ENCODE data around the gene PDP2. TPM values are rescaled to one million over a fixed set of nuclear protein-coding genes. Genes with fewer than 3 reads are reported as not detected.
"Not testable (repeated sequence)": the region's sequence is repeated elsewhere in the genome, so short reads cannot be mapped to it uniquely, and the experiment has no call there.

PDP2 gene
- polyA plus RNA-seq, 3 donors: 3.6 to 10.2 (median 4.1) TPM

DNA sequence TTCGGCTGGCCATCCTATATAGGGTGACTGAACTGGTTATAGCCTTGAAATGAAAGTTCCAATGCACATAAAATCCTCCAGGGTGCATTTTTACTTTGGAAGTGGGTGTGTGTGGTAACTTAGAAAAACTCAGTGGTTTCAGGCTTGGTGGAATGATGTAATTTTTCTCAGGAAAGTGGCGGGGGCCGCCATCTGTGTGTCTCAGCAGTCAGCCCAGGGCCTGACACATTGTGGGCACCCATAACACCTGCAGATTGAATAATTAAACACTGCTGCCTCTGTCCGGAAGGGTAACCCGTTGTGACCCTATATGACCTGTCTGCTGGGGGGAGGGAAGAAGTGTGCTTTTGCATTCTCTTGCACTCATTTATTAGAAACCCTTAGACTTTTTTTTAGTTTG is 2.2 kb upstream of the PDP2 start:
- no peak overlapping the region for H3K27ac ChIP-seq (ENCODE audit: low read depth, low read length)
- WGBS, 3 donors: 21 to 37% (median 36%) methylated on average over 5 of the region's 5 CpGs

DNA sequence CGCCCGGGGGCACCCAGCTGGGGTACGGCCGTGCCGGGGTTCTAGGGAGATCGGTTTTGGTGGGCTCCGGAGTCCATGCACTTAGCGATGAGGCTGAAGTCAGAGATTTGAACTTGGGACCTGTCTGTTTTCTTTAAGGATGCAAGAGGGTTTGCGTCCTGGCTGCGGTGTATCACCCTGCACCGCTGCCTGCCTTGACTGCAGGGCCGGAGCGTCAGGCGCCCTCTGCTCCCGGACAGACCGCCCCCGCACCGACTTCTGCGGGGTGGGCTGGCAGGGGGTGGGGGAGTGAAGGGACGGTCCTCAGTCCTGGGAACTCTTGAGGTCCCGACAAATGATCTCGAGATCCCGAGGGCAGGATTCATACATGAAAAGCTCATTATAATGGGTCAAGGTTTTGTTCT is 701 bp downstream of the PDP2 start:
- H3K27ac ChIP-seq (ENCODE audit: low read depth, low read length): no peak overlapping the region
- 0 to 4% (median 3%) methylated on average over 23 of the region's 23 CpGs for WGBS, 3 donors

DNA sequence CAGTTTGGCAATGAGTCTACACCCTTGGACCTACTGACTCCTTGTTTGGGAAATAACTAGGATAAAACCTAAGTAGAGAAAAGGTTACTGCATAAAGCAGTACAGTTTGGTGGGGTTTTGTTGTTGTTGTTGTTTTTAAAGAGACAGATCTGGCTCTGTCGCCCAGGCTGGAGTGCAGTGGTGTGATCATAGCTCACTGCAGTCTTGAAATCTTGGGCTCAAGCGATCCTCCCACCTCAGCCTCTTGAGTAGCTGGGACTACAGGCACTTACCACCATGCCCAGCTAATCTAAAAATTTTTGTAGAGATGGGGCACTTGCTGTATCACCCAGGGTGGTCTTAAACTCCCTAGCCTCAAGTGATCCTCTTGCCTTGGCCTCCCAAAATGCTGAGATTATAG is 1.2 kb downstream of the PDP2 start:
- no peak overlapping the region for H3K27ac ChIP-seq (ENCODE audit: low read depth, low read length)
- 53 to 79% (median 58%) methylated on average over 2 of the region's 2 CpGs for WGBS, 3 donors

DNA sequence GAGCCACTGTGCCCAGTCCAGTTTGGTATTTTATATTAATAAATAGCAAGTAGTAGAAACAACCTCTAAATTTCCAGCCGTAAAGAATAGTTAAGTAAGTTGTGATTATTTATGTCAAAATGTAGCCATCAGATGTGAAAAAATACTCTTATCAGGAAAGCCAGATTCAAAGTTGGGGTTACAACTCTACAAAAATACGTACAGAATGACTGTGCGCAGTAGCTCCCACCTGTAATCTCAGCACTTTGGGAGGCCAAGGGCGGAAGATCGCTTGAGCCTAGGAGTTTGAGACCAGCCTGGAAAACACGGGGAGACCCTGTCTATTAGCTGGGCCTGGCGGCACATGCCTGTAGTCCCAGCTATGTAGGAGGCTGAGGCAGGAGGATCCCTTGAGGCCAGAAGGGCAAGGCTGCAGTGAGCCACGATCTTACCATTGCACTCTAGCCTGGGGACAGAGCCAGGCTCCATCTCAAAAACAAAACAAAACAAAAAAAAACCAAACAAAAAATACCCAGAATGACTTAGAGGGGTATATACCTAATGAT is 1.7 kb downstream of the PDP2 start:
- 88 to 90% (median 90%) methylated on average over 8 of the region's 8 CpGs for WGBS, 3 donors

DNA sequence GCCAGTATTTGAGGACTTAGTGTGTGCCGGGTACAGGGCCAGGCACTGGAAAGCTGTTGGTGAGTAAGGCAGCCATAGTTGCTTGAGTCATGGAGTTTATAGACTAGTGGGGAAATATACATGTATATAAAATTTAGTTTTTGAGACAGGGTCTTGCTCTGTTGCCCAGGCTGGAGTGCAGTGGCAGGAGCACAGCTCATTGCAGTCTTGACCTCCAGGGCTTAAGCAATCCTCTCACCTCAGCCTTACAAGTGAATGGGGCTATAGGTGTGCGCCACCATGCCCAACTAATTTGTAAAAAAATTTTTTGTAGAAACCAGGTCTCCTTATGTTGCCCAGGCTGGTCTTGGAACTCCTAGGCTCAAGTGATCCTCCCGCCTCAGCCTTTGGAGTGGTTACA is 2.4 kb downstream of the PDP2 start:
- 98 to 99% (median 98%) methylated on average over 3 of the region's 3 CpGs for WGBS, 3 donors
- H3K27ac ChIP-seq (ENCODE audit: low read depth, low read length): no peak overlapping the region

More for the DNA sequence above, 1.7 kb downstream of the PDP2 start:
- H3K27ac ChIP-seq (ENCODE audit: low read depth, low read length): no peak overlapping the region

DNA sequence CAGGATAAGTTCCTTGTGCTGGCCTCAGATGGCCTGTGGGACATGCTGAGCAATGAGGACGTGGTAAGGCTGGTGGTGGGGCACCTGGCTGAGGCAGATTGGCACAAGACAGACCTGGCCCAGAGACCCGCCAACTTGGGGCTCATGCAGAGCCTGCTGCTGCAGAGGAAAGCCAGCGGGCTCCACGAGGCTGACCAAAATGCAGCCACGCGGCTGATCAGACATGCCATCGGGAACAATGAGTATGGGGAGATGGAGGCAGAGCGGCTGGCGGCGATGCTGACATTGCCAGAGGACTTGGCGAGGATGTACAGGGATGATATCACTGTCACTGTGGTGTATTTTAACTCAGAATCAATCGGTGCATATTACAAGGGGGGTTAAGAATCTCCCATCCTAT is 5.2 kb downstream of the PDP2 start:
- H3K27ac ChIP-seq (ENCODE audit: low read depth, low read length): no peak overlapping the region
- 86 to 91% (median 90%) methylated on average over 12 of the region's 12 CpGs for WGBS, 3 donors

DNA sequence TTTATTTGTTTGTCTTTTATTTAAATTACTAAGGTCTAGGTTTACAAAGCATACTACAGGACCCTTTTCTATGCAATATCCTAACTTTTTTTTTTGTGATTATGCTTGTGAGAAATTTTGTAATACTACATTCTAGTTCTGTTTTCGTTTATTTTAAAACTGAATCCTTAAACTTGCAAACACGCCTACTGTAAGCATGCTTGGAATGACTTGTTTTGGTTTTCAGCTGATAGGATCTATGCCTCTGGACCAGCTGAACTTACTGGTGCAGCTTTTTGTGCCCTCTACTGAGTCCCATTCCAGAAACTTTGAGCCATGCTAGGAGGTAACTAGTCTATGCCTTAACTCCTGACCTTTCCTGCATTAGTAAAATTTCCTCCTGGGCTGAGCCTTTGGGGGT is 6.0 kb downstream of the PDP2 start:
- WGBS, 3 donors: 69 to 77% (median 76%) methylated on average over 2 of the region's 2 CpGs
- H3K27ac ChIP-seq (ENCODE audit: low read depth, low read length): no peak overlapping the region

DNA sequence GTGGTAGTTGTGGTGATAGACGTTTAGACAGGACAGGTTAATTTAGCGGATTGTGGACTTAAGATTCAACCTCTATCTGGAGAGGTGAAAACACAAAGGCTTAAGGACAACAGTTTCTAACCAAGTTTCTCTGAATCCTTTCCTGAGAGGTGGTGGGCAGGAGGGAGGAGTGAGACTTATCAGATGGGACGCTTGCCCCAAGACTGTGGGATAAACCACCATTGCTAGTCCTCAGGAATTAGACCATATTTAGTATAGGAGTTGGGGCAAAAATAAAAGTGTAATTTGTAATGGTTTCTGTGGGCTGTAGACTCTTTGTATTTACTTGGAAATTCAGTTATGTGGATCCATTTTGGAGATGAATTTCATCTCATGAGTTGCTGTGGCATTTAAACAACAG is 6.6 kb downstream of the PDP2 start:
- no peak overlapping the region for H3K27ac ChIP-seq (ENCODE audit: low read depth, low read length)
- 71 to 77% (median 76%) methylated on average over 3 of the region's 3 CpGs for WGBS, 3 donors

DNA sequence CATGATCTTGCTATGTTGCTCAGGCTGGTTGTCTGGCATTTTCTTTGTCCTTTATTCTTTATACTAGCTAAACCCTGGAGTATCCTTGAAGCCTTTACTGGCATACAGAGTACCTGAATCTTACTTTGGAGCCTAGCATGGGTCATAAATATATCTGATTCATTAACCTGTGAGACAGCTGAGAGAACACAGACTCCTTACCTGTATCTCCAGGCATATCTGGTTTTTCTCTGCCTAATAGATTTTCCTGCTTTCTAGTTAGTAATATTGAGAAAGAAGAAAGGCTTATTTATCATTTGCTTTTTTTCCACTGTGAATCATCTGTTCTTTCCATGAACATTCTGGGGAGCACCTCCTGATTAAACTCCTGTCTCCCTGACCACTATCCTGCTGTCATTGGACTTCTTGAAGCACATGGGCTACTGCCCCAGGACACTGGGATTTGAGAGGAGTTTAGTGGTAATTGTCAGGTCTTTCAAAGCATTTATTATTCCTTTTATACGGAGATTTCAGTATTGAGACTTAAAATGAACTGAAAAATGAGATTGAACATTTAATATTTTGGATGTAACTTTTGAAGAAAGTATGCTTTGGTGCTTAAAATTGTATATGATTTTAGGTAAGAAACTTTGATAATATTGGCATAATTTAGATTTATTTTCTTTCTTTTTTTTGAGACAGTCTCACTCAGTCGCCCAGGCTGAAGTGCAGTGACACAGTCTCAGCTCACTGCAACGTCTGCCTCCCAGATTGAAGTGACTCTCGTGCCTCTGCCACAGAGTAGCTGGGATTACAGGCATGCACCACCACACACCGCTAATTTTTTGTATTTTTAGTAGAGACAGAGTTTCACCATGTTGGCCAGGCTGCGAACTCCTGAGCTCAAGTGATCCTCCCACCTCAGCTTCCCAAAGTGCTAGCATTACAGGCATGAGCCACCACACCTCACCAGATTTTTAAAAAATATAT is 8.6 kb downstream of the PDP2 start:
- 90 to 95% (median 94%) methylated on average over 6 of the region's 6 CpGs for WGBS, 3 donors
- no peak overlapping the region for H3K27ac ChIP-seq (ENCODE audit: low read depth, low read length)

DNA sequence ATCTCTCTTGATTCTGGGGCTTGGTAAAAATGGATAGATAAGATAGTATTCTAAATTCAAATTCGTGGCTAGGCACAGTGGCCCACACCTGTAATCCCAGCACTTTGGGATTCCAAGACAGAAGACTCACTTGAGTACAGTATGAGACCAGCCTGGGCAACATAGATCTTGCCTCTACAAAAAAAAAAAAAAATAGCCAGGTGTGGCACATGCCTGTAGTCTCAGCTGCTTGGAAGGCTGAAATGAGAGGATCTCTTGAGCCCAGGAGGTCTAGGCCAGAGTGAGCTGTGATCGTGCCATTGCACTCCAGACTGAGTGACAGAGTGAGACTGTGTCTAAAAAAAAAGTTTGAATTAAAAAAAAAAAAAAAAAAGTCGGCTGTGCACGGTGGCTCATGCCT is 9.3 kb downstream of the PDP2 start:
- no peak overlapping the region for H3K27ac ChIP-seq (ENCODE audit: low read depth, low read length)
- WGBS, 3 donors: 65 to 71% (median 70%) methylated on average over 4 of the region's 4 CpGs

DNA sequence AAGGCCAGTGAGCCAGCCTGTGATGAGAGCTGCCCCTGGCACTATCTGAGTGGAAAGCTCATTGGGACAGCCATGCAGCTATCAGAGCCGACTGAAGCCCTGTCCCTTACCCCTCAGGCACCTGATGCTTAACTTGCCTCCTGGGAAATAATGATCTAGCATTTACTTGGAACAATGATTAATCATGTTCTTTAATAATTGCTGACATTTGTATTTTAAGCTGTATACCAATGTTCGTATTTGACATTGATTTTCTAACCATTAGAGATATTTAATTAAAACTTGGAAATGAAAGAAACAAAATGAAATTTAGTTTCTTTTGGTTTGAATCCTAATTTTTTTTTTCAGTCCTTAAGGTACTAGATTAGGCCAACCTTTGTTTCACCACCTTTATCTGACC is 10.5 kb downstream of the PDP2 start:
- H3K27ac ChIP-seq (ENCODE audit: low read depth, low read length): no peak overlapping the region
- 75 to 88% (median 87%) methylated on average over 2 of the region's 2 CpGs for WGBS, 3 donors

DNA sequence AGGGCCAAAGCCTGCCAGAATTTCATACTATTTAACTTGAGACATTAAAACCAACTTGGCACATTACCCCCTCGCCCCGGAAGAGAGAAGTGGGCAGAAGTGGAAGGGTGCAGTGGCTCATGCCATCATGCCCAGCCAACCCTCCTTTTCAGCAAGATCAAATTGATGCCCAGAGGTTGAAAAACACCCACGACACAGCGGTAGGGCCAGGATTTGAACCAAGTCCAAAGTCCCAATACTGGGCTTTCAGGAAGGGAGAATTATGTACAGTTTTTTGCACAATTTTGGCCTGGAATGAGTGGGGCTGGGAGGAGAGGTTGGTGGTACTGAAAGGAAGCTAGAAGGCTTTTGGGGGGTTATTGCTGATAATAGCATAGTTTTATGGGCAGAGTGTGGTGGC is 11.0 kb downstream of the PDP2 start:
- no peak overlapping the region for H3K27ac ChIP-seq (ENCODE audit: low read depth, low read length)
- 81 to 89% (median 83%) methylated on average over 4 of the region's 4 CpGs for WGBS, 3 donors

DNA sequence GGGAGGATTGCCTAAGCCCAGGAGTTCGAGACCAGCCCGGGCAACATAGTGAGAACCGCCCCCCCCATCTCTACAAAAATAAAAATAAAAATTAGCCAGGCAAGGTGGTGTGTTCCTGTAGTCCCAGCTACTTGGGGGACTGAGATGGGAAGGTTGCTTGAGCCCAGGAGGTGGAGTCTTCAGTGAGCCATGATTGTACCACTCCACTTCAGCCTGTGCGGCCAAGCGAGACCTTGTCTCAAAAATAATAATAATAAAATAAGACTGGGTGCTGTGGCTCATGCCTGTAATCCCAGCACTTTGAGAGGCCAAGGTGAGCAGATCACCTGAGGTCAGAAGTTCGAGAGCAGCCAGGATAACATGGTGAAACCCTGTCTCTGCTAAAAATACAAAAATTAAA is 11.5 kb downstream of the PDP2 start:
- no peak overlapping the region for H3K27ac ChIP-seq (ENCODE audit: low read depth, low read length)
- 89 to 97% (median 94%) methylated on average over 6 of the region's 6 CpGs for WGBS, 3 donors

DNA sequence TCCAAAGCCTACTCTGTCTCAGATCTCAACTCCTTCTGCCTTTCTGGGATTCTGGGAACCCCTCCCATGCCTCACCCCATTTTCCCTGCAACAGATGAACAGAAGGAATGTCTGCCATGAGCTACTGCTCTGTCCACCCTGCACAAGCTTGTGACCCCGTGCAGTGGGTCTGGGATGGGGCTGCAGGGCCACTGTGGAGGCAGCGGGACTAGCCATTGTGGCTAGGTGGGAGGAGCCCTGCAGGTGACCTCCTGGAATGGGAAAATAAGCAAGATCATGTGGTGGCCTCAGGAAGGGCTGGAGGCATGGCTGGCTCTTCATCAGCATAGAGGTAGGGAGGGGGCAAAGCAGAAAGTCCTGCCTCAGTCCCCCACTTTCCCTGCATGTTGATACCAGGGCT is 13.7 kb downstream of the PDP2 start:
- H3K27ac ChIP-seq (ENCODE audit: low read depth, low read length): no peak overlapping the region
- 68 to 82% (median 80%) methylated on average over 2 of the region's 2 CpGs for WGBS, 3 donors

DNA sequence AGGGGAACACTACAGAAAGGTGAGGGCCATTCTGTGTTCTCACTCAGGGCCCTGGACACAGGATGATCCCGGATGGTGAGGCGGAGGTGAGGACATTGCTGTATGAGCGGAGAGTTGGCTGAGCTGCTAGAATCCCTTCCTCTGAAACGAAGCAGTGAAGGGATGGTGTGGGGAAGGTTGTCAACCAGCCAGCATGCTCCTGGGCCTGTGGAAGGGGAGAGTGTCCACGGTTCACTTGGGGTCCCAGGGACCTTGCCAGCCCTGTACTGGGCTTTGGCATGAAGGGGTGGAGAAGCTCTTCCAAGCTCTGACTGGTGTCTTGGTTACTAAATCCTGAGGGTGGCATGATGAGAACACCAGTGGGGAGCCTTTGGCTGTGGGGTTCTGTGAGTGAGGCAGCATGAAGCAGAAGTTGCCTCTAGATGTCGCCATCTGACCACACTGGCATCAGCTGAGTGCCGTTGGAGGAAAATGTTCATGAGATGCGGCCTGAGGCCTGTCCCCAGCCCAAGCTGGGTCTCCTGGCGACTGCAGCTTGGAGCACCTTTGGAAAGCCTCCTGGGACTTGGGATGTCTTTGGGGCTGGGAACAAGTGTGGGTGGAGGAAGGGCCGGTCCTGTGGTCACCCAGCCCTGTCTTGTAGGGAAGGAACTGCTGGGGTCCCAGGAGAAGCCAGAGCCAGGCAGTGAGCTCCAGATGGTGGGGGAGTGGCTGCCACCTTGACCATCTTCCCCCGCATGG is 14.8 kb downstream of the PDP2 start:
- WGBS, 3 donors: 40 to 44% (median 43%) methylated on average over 10 to 11 of the region's 11 CpGs
- H3K27ac ChIP-seq (ENCODE audit: low read depth, low read length): no peak overlapping the region

DNA sequence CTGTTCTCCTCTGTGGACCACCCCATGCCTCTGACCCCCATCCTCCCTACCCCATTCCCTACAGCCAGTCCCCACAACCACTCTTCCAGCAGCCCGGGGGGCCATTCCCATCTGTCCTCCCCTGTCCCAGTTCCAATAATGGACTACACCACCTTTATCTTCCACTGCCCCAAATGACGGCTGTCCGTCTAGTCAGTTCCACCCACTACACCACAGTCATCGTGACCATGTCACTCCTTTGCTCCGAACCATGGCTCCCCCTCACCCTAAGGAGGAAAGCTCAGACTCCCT is 15.3 kb downstream of the PDP2 start:
- 84 to 93% (median 93%) methylated on average over 5 of the region's 5 CpGs for WGBS, 3 donors

DNA sequence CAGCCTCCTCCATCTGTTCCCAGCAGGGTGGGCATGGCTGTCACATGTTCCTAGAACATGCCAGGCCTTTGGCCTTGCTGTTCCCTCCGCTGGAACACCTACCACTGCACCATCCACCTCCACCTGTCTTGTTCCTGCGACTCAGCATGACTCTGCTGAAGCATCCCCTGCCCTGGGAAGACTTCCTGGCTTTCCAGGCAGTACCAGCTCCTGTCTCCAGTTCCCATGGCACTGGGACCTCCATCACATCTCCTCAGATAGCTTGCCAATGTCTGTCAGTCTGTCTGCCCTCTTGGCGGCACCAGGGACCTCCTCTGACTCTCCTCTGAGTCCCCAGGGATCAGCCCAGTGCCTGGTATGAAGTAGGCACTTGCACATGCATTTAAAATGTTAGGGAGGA is 15.7 kb downstream of the PDP2 start:
- 92 to 95% (median 94%) methylated on average over 3 of the region's 3 CpGs for WGBS, 3 donors
- H3K27ac ChIP-seq (ENCODE audit: low read depth, low read length): no peak overlapping the region

More for the DNA sequence above, 15.3 kb downstream of the PDP2 start:
- no peak overlapping the region for H3K27ac ChIP-seq (ENCODE audit: low read depth, low read length)

DNA sequence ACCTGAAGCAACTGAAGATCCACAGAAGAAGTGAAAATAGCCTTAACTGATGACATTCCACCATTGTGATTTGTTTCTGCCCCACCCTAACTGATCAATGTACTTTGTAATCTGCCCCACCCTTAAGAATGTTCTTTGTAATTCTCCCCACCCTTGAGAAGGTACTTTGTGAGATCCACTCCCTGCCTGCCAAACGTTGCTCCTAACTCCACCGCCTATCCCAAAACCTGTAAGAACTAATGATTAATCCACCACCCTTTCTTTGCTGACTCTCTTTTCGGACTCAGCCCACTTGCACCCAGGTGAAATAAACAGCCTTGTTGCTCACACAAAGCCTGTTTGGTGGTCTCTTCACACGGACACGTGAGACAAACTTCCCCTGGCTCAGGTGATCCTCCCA is 16.4 kb downstream of the PDP2 start:
- H3K27ac ChIP-seq (ENCODE audit: low read depth, low read length): not testable (repeated sequence)
- 79 to 84% (median 80%) methylated on average over 5 of the region's 5 CpGs for WGBS, 3 donors

DNA sequence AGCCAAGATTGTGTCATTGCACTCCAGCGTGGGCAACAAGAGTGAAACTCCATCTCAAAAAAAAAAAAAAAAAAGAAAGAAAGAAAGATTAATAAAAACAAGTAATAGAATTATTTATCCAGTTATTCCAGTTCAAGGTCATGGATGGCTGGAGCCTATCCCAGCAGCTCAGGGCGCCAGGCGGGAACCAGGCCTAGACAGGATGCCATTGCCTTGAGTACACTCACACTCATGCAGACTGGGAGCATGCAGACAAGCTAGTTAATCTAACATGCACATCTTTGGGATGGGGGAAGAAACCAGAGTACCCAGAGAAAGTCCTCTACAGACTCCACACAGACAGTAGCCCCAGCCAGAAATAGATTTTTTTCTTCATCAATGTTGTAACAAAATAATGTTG is 17.9 kb downstream of the PDP2 start:
- no peak overlapping the region for H3K27ac ChIP-seq (ENCODE audit: low read depth, low read length)
- 50 to 84% (median 64%) methylated on average over 3 of the region's 3 CpGs for WGBS, 3 donors
